ENCODE data around the gene ADAMTS3. TPM values are rescaled to one million over a fixed set of nuclear protein-coding genes. Genes with fewer than 3 reads are reported as not detected.

Gene ADAMTS3
- total and polyA plus RNA-seq, 9 of the 15 experiments (the other 6 are each of a cell fraction or from before 2014, with no cell fraction given), result 4.0 to 18.0 (median 12.1) TPM

DNA sequence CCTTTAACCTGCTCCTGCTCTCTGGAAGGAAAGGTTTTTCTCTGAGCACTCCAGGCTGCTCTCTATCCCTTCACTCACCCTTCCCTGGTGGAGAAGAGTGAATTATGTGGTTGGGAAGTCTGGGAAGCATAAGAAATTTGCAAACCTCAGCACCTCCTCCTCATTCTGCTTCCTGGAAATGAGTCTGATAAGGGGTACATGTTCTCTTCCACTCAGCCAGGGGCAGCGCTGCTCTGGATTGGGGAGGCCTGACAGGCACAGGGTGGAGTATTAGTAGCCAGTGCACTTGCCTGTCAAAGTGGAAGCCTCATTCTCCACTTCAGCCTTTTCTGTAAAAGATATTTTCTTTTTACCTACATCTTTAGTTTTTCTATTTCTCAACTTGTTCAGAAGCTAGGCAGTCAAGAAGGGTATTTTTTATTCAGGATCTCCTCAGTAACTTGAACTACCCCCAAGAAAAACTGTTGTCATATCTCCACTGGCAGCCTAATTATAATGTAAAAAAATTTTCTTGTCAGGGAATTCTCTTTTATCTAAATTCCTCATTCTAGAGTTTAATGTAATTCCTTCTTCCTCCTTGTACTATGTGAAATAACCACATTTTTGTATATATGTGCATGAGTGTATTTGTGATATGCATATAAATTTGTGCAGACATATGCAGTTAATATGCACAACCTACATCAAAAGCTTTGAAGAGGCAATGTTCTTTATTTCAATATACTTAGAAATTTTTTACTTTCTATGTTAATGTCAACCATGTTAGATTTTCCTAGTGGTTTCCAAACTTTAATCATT lies 15.3 kb downstream of the ADAMTS3 start (continued):
- TF ChIP-seq, protein P1, sequence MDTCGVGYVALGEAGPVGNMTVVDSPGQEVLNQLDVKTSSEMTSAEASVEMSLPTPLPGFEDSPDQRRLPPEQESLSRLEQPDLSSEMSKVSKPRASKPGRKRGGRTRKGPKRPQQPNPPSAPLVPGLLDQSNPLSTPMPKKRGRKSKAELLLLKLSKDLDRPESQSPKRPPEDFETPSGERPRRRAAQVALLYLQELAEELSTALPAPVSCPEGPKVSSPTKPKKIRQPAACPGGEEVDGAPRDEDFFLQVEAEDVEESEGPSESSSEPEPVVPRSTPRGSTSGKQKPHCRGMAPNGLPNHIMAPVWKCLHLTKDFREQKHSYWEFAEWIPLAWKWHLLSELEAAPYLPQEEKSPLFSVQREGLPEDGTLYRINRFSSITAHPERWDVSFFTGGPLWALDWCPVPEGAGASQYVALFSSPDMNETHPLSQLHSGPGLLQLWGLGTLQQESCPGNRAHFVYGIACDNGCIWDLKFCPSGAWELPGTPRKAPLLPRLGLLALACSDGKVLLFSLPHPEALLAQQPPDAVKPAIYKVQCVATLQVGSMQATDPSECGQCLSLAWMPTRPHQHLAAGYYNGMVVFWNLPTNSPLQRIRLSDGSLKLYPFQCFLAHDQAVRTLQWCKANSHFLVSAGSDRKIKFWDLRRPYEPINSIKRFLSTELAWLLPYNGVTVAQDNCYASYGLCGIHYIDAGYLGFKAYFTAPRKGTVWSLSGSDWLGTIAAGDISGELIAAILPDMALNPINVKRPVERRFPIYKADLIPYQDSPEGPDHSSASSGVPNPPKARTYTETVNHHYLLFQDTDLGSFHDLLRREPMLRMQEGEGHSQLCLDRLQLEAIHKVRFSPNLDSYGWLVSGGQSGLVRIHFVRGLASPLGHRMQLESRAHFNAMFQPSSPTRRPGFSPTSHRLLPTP (IDR thresholded peaks at IDR 0.05; ENCODE audit: borderline replicate concordance, extremely low read depth, insufficient read length), result no peak
- TF ChIP-seq, protein P2, sequence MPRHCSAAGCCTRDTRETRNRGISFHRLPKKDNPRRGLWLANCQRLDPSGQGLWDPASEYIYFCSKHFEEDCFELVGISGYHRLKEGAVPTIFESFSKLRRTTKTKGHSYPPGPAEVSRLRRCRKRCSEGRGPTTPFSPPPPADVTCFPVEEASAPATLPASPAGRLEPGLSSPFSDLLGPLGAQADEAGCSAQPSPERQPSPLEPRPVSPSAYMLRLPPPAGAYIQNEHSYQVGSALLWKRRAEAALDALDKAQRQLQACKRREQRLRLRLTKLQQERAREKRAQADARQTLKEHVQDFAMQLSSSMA (CRISPR knock-in tag; IDR thresholded peaks at IDR 0.05), result no peak
- no peak for TF ChIP-seq ZNF239 (CRISPR knock-in tag; IDR thresholded peaks at IDR 0.05)
- 0 out of 2 replicates have a peak, but pooled peaks have one; percentile 27 for TF ChIP-seq FOXM1 (IDR thresholded peaks at IDR 0.05; ENCODE audit: low read depth)
- TF ChIP-seq FOXM1 (CRISPR knock-in tag; IDR thresholded peaks at IDR 0.05; ENCODE audit: low read depth), result no peak
- TF ChIP-seq XRCC5 (IDR thresholded peaks at IDR 0.05; ENCODE audit: low read depth, low read length), result no peak
- TF ChIP-seq SOX6 (IDR thresholded peaks at IDR 0.05), result peak; percentile 27; the same call in 1 of the 2 replicates
- TF ChIP-seq, protein P3, sequence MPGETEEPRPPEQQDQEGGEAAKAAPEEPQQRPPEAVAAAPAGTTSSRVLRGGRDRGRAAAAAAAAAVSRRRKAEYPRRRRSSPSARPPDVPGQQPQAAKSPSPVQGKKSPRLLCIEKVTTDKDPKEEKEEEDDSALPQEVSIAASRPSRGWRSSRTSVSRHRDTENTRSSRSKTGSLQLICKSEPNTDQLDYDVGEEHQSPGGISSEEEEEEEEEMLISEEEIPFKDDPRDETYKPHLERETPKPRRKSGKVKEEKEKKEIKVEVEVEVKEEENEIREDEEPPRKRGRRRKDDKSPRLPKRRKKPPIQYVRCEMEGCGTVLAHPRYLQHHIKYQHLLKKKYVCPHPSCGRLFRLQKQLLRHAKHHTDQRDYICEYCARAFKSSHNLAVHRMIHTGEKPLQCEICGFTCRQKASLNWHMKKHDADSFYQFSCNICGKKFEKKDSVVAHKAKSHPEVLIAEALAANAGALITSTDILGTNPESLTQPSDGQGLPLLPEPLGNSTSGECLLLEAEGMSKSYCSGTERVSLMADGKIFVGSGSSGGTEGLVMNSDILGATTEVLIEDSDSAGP (CRISPR knock-in tag; IDR thresholded peaks at IDR 0.05), result no peak
- peak; percentile 66; the same call in 1 of the 2 replicates for TF ChIP-seq CC2D1A (IDR thresholded peaks at IDR 0.05)
- TF ChIP-seq STAT5A (IDR thresholded peaks at IDR 0.05; ENCODE audit: borderline replicate concordance, low read length), result peak; percentile 82
- peak in 1 of 2 experiments; percentile 61; a peak in 2 of 4 replicates for TF ChIP-seq HDAC1 (IDR thresholded peaks at IDR 0.05)
- TF ChIP-seq MEIS2 (IDR thresholded peaks at IDR 0.05; ENCODE audit: partially characterized antibody), result peak; percentile 44
- no peak for TF ChIP-seq TAF7 (tag; IDR thresholded peaks at IDR 0.05)
- TF ChIP-seq C11orf30 (IDR thresholded peaks at IDR 0.05; ENCODE audit: low read depth), result peak; percentile 81
- TF ChIP-seq NR1H2 (CRISPR knock-in tag; IDR thresholded peaks at IDR 0.05), result no peak
- TF ChIP-seq GATA2 (CRISPR knock-in tag; IDR thresholded peaks at IDR 0.05), result no peak
- TF ChIP-seq CBX1 (IDR thresholded peaks at IDR 0.05; ENCODE audit: low read depth), result no peak; the same call in 1 of the 2 replicates
- TF ChIP-seq, protein P4, sequence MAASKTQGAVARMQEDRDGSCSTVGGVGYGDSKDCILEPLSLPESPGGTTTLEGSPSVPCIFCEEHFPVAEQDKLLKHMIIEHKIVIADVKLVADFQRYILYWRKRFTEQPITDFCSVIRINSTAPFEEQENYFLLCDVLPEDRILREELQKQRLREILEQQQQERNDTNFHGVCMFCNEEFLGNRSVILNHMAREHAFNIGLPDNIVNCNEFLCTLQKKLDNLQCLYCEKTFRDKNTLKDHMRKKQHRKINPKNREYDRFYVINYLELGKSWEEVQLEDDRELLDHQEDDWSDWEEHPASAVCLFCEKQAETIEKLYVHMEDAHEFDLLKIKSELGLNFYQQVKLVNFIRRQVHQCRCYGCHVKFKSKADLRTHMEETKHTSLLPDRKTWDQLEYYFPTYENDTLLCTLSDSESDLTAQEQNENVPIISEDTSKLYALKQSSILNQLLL (CRISPR knock-in tag; IDR thresholded peaks at IDR 0.05; ENCODE audit: borderline replicate concordance), result no peak

Data from K562 (cell line).